CD4-positive, alpha-beta T cell (primary cell): ENCODE results near the gene CCDC185. TPM values are rescaled to one million over a fixed set of nuclear protein-coding genes. Genes with fewer than 3 reads are reported as not detected.

Source experiments
- ATAC-seq: fragments of 200-7000 bp; cut with Tn5 transposase; one replicate; pipeline ENCODE4 v1.10.0; 2022; ENCODE audit warnings: mild to moderate bottlenecking; ENCODE audit not compliant: poor library complexity
- CTCF ChIA-PET: fragments of 350-600 bp; sonication (Branson Sonifier 250); formaldehyde crosslinking; loops from one replicate; lab custom pipeline; 2021; ENCODE audit warnings: antibody characterized with exemption, inconsistent platforms; lab: Charles Lee
- POLR2A ChIA-PET: fragments of 350-600 bp; sonication (Branson Sonifier 250); formaldehyde crosslinking; loops from one replicate; lab custom pipeline; 2021; ENCODE audit warnings: antibody characterized with exemption, inconsistent platforms; lab: Charles Lee
- DNase-seq, 14 experiments: peaks; one replicate each; pipeline ENCODE4 v3.0.0-alpha.2; 2013 to 2020; ENCODE audit warnings: mixed read lengths in 2 of 14
- H3K27ac ChIP-seq, 2 donors: one replicate each; pipeline versions ENCODE4 v1.5.1 to v1.7.0; 2013; ENCODE audit warnings: low read length in 2 of 2, low read depth in 1 of 2, mild to moderate bottlenecking in 1 of 2
- H3K27me3 ChIP-seq, 2 experiments: 1 replicate in 1 of 2; 2 replicates in 1 of 2; pipeline versions ENCODE4 v1.6.1 to v1.7.0; 2013; ENCODE audit warnings: low read length in 2 of 2, control low read depth in 1 of 2, mild to moderate bottlenecking in 1 of 2, moderate library complexity in 1 of 2; ENCODE audit not compliant: insufficient read depth in 2 of 2, control insufficient read depth in 1 of 2
- H3K36me3 ChIP-seq: one replicate; pipeline ENCODE4 v1.6.1; 2013; ENCODE audit warnings: low read length, control low read depth; ENCODE audit not compliant: insufficient read depth
- H3K4me1 ChIP-seq: one replicate; pipeline ENCODE4 v1.6.1; 2013; ENCODE audit warnings: low read length, control low read depth; ENCODE audit not compliant: insufficient read depth
- H3K4me3 ChIP-seq: one replicate; pipeline ENCODE4 v1.5.1; 2013; ENCODE audit warnings: mild to moderate bottlenecking, low read length, moderate library complexity
- H3K9me3 ChIP-seq, 2 experiments: 1 replicate in 1 of 2; 2 replicates in 1 of 2; pipeline versions ENCODE4 v1.6.1 to v1.7.0; 2013; ENCODE audit warnings: low read length in 2 of 2, mild to moderate bottlenecking in 2 of 2, control low read depth in 1 of 2, moderate library complexity in 1 of 2; ENCODE audit not compliant: control insufficient read depth in 1 of 2, insufficient read depth in 1 of 2
- H3K27ac Mint-ChIP-seq: one replicate; pipeline ENCODE4 v1.8.0; 2020; ENCODE audit warnings: mixed read lengths
- H3K27me3 Mint-ChIP-seq: one replicate; pipeline ENCODE4 v1.8.0; 2021; ENCODE audit warnings: mixed read lengths
- H3K36me3 Mint-ChIP-seq: one replicate; pipeline ENCODE4 v1.8.0; 2021; ENCODE audit warnings: low read depth, mixed read lengths
- H3K4me1 Mint-ChIP-seq: one replicate; pipeline ENCODE4 v1.8.0; 2021; ENCODE audit warnings: low read depth, mixed read lengths
- H3K4me3 Mint-ChIP-seq: one replicate; pipeline ENCODE4 v1.8.0; 2020; ENCODE audit warnings: mild to moderate bottlenecking, mixed read lengths
- H3K9me3 Mint-ChIP-seq: one replicate; pipeline ENCODE4 v1.8.0; 2020; ENCODE audit warnings: mixed read lengths
- intact Hi-C, 2 experiments: fragments of 100-400 bp; cut with DNase I in 1 of 2; cut with micrococcal nuclease in 1 of 2; formaldehyde crosslinking; loops; one replicate each; pipeline versions ENCODE4 v1.15.1 to v1.9.0; 2023 to 2025; cut with DNase I, micrococcal nuclease
- total RNA-seq, 174 experiments: library from RNA in 2 of 174; stranded (reverse) in 2 of 174; gene quantifications; one replicate each; pipeline ENCODE4 v1.2.3 and lab custom pipeline; 2021 to 2026
- TF ChIP-seq, protein P1 (sequence below): fragments of 200-600 bp; IDR thresholded peaks from one replicate; pipeline ENCODE4 v1.8.0; 2022; ENCODE audit warnings: antibody characterized with exemption, mild to moderate bottlenecking

The CCDC185 gene
- total RNA-seq, 2 experiments from 2014 or later: not detected

DNA sequence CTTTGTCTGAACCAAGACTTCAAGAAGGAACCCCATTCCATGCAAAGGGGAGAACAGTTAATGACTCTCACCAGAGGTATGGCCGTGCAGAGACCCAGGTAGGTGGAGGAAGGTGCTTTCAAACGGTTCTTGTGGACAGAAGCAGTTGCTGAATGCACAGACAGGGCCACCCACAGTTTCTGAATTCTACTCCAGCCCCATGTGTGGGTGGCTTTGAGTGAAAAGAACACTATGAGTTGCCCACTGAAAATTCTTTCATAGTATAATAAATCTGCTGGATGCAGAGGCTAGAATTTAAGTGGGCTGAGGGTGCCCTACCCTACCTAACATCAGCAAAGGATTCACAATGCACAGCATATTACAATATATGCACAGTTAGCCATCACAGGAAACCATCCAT, 7.2 kb upstream of the CCDC185 start:
- no peaks in the 10 kb centered on the region for H3K27me3 ChIP-seq
- Mint-ChIP-seq H3K4me1 (no peaks in the 10 kb centered on the region), H3K36me3 (no peaks in the 10 kb centered on the region), H3K9me3 (no peaks in the 10 kb centered on the region), H3K27me3 (peaks cover 19% of the 10 kb centered on the region), H3K27ac (no peak overlapping the region), H3K4me3 (no peak overlapping the region)
- ATAC-seq: no peak
- ChIA-PET POLR2A (no interaction called here), CTCF (no interaction called here)
- H3K4me3 ChIP-seq: no peak overlapping the region
- no peak for DNase-seq
- no peaks in the 10 kb centered on the region for H3K9me3 ChIP-seq
- no peak overlapping the region for H3K27ac ChIP-seq
- no peaks in the 10 kb centered on the region for H3K4me1 ChIP-seq
- no peaks in the 10 kb centered on the region for H3K36me3 ChIP-seq
- TF ChIP-seq, protein P1, sequence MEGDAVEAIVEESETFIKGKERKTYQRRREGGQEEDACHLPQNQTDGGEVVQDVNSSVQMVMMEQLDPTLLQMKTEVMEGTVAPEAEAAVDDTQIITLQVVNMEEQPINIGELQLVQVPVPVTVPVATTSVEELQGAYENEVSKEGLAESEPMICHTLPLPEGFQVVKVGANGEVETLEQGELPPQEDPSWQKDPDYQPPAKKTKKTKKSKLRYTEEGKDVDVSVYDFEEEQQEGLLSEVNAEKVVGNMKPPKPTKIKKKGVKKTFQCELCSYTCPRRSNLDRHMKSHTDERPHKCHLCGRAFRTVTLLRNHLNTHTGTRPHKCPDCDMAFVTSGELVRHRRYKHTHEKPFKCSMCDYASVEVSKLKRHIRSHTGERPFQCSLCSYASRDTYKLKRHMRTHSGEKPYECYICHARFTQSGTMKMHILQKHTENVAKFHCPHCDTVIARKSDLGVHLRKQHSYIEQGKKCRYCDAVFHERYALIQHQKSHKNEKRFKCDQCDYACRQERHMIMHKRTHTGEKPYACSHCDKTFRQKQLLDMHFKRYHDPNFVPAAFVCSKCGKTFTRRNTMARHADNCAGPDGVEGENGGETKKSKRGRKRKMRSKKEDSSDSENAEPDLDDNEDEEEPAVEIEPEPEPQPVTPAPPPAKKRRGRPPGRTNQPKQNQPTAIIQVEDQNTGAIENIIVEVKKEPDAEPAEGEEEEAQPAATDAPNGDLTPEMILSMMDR: no peak
- intact Hi-C loops: no loop called here

DNA sequence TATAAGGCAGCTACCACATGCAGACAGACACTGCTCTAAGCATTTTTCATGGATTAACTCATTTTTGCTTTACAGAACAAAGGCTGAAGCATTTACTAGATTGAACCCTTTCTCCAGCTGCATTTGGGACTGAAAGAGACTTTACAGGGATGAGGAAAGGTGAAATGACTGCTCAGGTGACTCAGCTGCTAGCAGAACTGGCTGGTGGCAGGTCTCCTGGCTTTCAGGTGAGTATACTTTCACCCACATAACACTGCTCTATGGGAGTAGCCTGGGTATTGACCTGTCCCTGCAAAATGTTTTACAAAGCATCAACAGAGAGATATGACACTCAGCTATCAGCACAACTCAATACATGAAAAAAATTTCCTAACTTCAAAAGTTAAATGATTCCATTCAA, 2.6 kb upstream of the CCDC185 start:
- no peaks in the 10 kb centered on the region for H3K9me3 Mint-ChIP-seq
- Histone ChIP-seq H3K27me3 (peaks cover 18 to 26% of the 10 kb centered on the region in 2 experiments), H3K36me3 (no peaks in the 10 kb centered on the region), H3K4me3 (no peak overlapping the region), H3K27ac (no peak overlapping the region), H3K9me3 (peaks cover 0 to 11% of the 10 kb centered on the region in 2 experiments), H3K4me1 (peaks cover 13% of the 10 kb centered on the region)
- ChIA-PET CTCF (no interaction called here), POLR2A (interaction anchor here (1.3 kb wide), 1 partner anchor 27 kb away, joined by 3 read pairs; the partner anchor contains the start of gene SUSD4)
- no peaks in the 10 kb centered on the region for H3K4me1 Mint-ChIP-seq
- H3K4me3 Mint-ChIP-seq: no peak overlapping the region
- no peaks in the 10 kb centered on the region for H3K36me3 Mint-ChIP-seq
- DNase-seq: no peak
- TF ChIP-seq, protein P1: no peak
- intact Hi-C loops: no loop called here
- H3K27me3 Mint-ChIP-seq: peaks cover 49% of the 10 kb centered on the region
- ATAC-seq: no peak
- no peak overlapping the region for H3K27ac Mint-ChIP-seq

DNA sequence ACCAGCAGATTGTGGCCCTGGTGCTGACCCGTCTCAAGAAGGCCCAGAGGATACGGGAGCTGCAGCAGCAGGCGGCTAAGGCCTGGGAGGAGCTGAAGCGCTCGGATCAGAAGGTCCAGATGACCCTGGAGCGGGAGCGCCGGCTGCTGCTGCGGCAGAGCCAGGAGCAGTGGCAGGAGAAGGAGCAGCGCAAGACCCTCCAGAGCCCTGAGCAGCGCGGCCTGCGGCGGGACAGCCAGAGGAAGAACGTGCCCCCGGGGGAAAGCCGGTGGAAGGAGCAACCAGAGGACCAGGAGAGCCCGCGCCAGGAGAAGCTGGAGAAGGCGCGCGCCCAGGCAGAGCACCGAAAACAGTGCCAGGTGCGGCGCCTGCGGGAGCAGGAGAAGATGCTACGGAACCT, 1.0 kb downstream of the CCDC185 start:
- POLR2A ChIA-PET: no interaction called here
- TF ChIP-seq, protein P1: no peak
- intact Hi-C loops: no loop called here

More for the DNA sequence above, 1.0 kb downstream of the CCDC185 start:
- no peak overlapping the region for H3K4me3 ChIP-seq
- CTCF ChIA-PET: no interaction called here
- H3K9me3 Mint-ChIP-seq: no peaks in the 10 kb centered on the region
- DNase-seq: no peak
- no peaks in the 10 kb centered on the region for H3K4me1 Mint-ChIP-seq
- H3K27ac ChIP-seq: no peak overlapping the region
- H3K4me1 ChIP-seq: peaks cover 13% of the 10 kb centered on the region
- ATAC-seq: no peak
- no peak overlapping the region for H3K27ac Mint-ChIP-seq
- H3K36me3 Mint-ChIP-seq: no peaks in the 10 kb centered on the region
- H3K27me3 ChIP-seq: peaks cover 18 to 26% of the 10 kb centered on the region in 2 experiments
- H3K9me3 ChIP-seq: peaks cover 0 to 11% of the 10 kb centered on the region in 2 experiments
- peaks cover 46% of the 10 kb centered on the region for H3K27me3 Mint-ChIP-seq
- no peaks in the 10 kb centered on the region for H3K36me3 ChIP-seq
- no peak overlapping the region for H3K4me3 Mint-ChIP-seq
